HCT116 (cell line): ENCODE data around the gene CAVIN1. TPM values are rescaled to one million over a fixed set of nuclear protein-coding genes. Genes with fewer than 3 reads are reported as not detected.
"Not testable (repeated sequence)": the region's sequence is repeated elsewhere in the genome, so short reads cannot be mapped to it uniquely, and the experiment has no call there.

Experiments
- ATAC-seq: fragments of 200-7000 bp; cut with Tn5 transposase; 2 replicates; pipeline ENCODE4 v1.9.1; 2020; ENCODE audit warnings: mild to moderate bottlenecking, moderate library complexity
- BruUV-seq: library from RNA; stranded (reverse); fragments of 400-500 nt; replicated peaks from 2 replicates; lab custom pipeline; 2021; lab: Mats Ljungman, UMichigan
- CTCF ChIA-PET: fragments of 300-600 bp; sonication (Branson Sonifier 250); formaldehyde crosslinking; loops from one replicate; lab custom pipeline; 2021; ENCODE audit warnings: antibody characterized with exemption; lab: Charles Lee
- POLR2A ChIA-PET: fragments of 300-600, 350-600 bp; sonication (Branson Sonifier 250); formaldehyde crosslinking; loops from one replicate; lab custom pipeline; 2021; ENCODE audit warnings: antibody characterized with exemption; lab: Charles Lee
- RAD21 ChIA-PET, 2 experiments: fragments of 300-600 bp; sonication (Branson Sonifier 250); formaldehyde crosslinking; loops; one replicate each; lab custom pipeline; 2023; ENCODE audit warnings: low total read pairs in 2 of 2; ENCODE audit not compliant: uncharacterized antibody in 2 of 2, unreplicated experiment in 2 of 2, low non-redundant PET in 1 of 2; lab: Charles Lee
- DNase-seq: peaks from one replicate; pipeline ENCODE4 v3.0.0-alpha.2; 2010; ENCODE audit warnings: low read depth, low spot score
- H2AFZ ChIP-seq: fragments of 200-600 bp; shearing (Covaris generic), sonication (generic); 2 replicates; pipeline ENCODE4 v1.6.1; 2017; ENCODE audit warnings: low read depth, mixed run types, mixed read lengths, antibody characterized with exemption, low read length; ENCODE audit not compliant: poor library complexity, severe bottlenecking
- H3K27ac ChIP-seq: 2 replicates; pipeline ENCODE4 v1.5.1; 2012; ENCODE audit warnings: low read depth, low read length
- H3K27me3 ChIP-seq: fragments of 200-600 bp; sonication (generic); 2 replicates; pipeline ENCODE4 v1.6.1; 2016; ENCODE audit warnings: mixed run types, low read length, mixed read lengths; ENCODE audit not compliant: insufficient read depth
- H3K36me3 ChIP-seq, 2 experiments: fragments of 200-500 bp in 1 of 2; fragments of 200-600 bp in 1 of 2; sonication (Bioruptor generic) in 1 of 2; sonication (generic) in 1 of 2; 2 replicates each; pipeline versions ENCODE4 v1.5.1 to v1.6.1; 2014 to 2016; ENCODE audit warnings: low read length in 2 of 2, inconsistent platforms in 1 of 2, mixed read lengths in 1 of 2, mixed run types in 1 of 2; ENCODE audit not compliant: insufficient read depth in 2 of 2, control insufficient read depth in 1 of 2
- H3K4me1 ChIP-seq, 2 experiments: fragments of 200-600 bp in 1 of 2; sonication (generic) in 1 of 2; 2 replicates each; pipeline versions ENCODE4 v1.5.1 to v1.6.1; 2012 to 2017; ENCODE audit warnings: low read length in 2 of 2, inconsistent platforms in 1 of 2, mild to moderate bottlenecking in 1 of 2, mixed read lengths in 1 of 2, mixed run types in 1 of 2, moderate library complexity in 1 of 2; ENCODE audit not compliant: insufficient read depth in 2 of 2, control insufficient read depth in 1 of 2
- H3K4me2 ChIP-seq: fragments of 200-600 bp; sonication (generic); 2 replicates; pipeline ENCODE4 v1.6.1; 2017; ENCODE audit warnings: mixed run types, low read length, mixed read lengths
- H3K4me3 ChIP-seq, 2 experiments: fragments of 200-600 bp in 1 of 2; sonication (generic) in 1 of 2; replicated peaks in 1 of 2; 2 replicates each; pipeline ENCODE4 v1.5.1; 2011 to 2016; ENCODE audit warnings: low read length in 2 of 2, control low read depth in 1 of 2, low read depth in 1 of 2, mild to moderate bottlenecking in 1 of 2, mixed read lengths in 1 of 2, mixed run types in 1 of 2
- H3K79me2 ChIP-seq: fragments of 200-600 bp; sonication (generic); 2 replicates; pipeline ENCODE4 v1.6.1; 2017; ENCODE audit warnings: mild to moderate bottlenecking, mixed run types, low read length, moderate library complexity, mixed read lengths; ENCODE audit not compliant: insufficient read depth
- H3K9ac ChIP-seq: fragments of 200-600 bp; sonication (generic); 2 replicates; pipeline ENCODE4 v1.6.1; 2016; ENCODE audit warnings: low read length, mixed read lengths
- H3K9me2 ChIP-seq: fragments of 200-600 bp; sonication (generic), shearing (Covaris generic); 2 replicates; pipeline ENCODE4 v1.6.1; 2017; ENCODE audit warnings: mixed run types, mild to moderate bottlenecking, moderate library complexity; ENCODE audit not compliant: insufficient read depth
- H3K9me3 ChIP-seq, 2 experiments: fragments of 200-500 bp in 1 of 2; fragments of 200-600 bp in 1 of 2; sonication (Bioruptor generic) in 1 of 2; sonication (generic) in 1 of 2; 2 replicates each; pipeline ENCODE4 v1.6.1; 2014 to 2017; ENCODE audit warnings: low read length in 2 of 2, mixed read lengths in 2 of 2, inconsistent platforms in 1 of 2, low read depth in 1 of 2, mild to moderate bottlenecking in 1 of 2, mixed run types in 1 of 2, moderate library complexity in 1 of 2; ENCODE audit not compliant: control insufficient read depth in 1 of 2, insufficient read depth in 1 of 2
- H4K20me1 ChIP-seq: fragments of 200-600 bp; sonication (generic), shearing (Covaris generic); 2 replicates; pipeline ENCODE4 v1.6.1; 2017; ENCODE audit warnings: mixed run types, mild to moderate bottlenecking, moderate library complexity; ENCODE audit not compliant: insufficient read depth
- EZH2phosphoT487 ChIP-seq: fragments of 200-600 bp; IDR thresholded peaks from 2 replicates; pipeline ENCODE4 v1.6.1; 2018; ENCODE audit warnings: antibody characterized with exemption, borderline replicate concordance
- POLR2A ChIP-seq: IDR thresholded peaks from 2 replicates; pipeline ENCODE4 v1.7.0; 2011; ENCODE audit warnings: borderline replicate concordance; ENCODE audit not compliant: insufficient read depth, insufficient read length; ENCODE audit errors: extremely low read depth
- REST ChIP-seq: IDR thresholded peaks from 2 replicates; pipeline ENCODE4 v1.6.1; 2012; ENCODE audit warnings: low read depth
- SP1 ChIP-seq: IDR thresholded peaks from 2 replicates; pipeline ENCODE4 v1.6.1; 2012; ENCODE audit warnings: low read depth
- ZNF274 ChIP-seq: fragments of 200-500 bp; sonication (Bioruptor generic); IDR thresholded peaks from 2 replicates; pipeline ENCODE4 v1.6.1; 2014; ENCODE audit warnings: mild to moderate bottlenecking, low read depth, low read length, inconsistent platforms
- intact Hi-C: fragments of 100-400 bp; cut with micrococcal nuclease; formaldehyde crosslinking; loops from 2 replicates; pipeline ENCODE4 v1.10.0; 2022
- total RNA-seq: library from RNA; stranded (reverse); gene quantifications from one replicate; pipeline ENCODE4 v1.2.1, GENCODE V29; 2021; ENCODE audit not compliant: unreplicated experiment
- TF ChIP-seq, protein P1 (sequence below), 3 experiments: fragments of 200-600 bp in 1 of 3; sonication (generic) in 1 of 3; IDR thresholded peaks in 2 of 3; conservative IDR thresholded peaks in 1 of 3; 2 replicates each; pipeline ENCODE4 v1.5.1; 2012 to 2017; ENCODE audit warnings: low read depth in 2 of 3, low read length in 2 of 3, antibody characterized with exemption in 1 of 3, borderline replicate concordance in 1 of 3, control low read depth in 1 of 3, mild to moderate bottlenecking in 1 of 3, mixed read lengths in 1 of 3, mixed run types in 1 of 3, moderate library complexity in 1 of 3; ENCODE audit not compliant: insufficient read depth in 1 of 3
- TF ChIP-seq, protein P2 (sequence below): IDR thresholded peaks from 2 replicates; pipeline ENCODE4 v1.6.1; 2012

The CAVIN1 gene
- total RNA-seq, 1 experiment from 2014 or later, result 79.7 TPM

DNA sequence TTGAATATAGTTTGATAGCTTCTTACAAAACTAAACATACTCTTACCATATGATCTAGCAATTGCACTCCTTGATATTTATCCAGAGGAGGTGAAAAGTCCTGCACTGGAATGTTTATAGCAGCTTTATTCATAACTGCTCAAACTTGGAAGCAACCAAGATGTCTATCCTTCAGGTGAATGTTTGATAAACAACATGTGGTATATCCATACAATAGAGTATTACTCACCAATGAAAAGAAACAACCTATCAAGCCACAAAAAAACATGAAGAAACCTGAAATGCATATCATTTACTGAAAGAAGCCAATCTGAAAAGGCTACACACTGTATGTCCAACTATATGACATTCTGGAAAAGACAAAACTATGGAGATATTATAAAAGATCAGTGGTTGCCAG is 50.9 kb downstream of the CAVIN1 start (continued):
- TF ChIP-seq REST (no peak), EZH2phosphoT487 (no peak), POLR2A (no peak), SP1 (no peak), ZNF274 (no peak)
- TF ChIP-seq, protein P1, sequence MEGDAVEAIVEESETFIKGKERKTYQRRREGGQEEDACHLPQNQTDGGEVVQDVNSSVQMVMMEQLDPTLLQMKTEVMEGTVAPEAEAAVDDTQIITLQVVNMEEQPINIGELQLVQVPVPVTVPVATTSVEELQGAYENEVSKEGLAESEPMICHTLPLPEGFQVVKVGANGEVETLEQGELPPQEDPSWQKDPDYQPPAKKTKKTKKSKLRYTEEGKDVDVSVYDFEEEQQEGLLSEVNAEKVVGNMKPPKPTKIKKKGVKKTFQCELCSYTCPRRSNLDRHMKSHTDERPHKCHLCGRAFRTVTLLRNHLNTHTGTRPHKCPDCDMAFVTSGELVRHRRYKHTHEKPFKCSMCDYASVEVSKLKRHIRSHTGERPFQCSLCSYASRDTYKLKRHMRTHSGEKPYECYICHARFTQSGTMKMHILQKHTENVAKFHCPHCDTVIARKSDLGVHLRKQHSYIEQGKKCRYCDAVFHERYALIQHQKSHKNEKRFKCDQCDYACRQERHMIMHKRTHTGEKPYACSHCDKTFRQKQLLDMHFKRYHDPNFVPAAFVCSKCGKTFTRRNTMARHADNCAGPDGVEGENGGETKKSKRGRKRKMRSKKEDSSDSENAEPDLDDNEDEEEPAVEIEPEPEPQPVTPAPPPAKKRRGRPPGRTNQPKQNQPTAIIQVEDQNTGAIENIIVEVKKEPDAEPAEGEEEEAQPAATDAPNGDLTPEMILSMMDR (IDR thresholded peaks at IDR 0.05 in 2 of 3, conservative IDR thresholded peaks at IDR 0.05 in 1 of 3; ENCODE audit: borderline replicate concordance in 1 of 3, insufficient read depth in 1 of 3, low read depth in 2 of 3, low read length in 2 of 3), result no peak
- TF ChIP-seq, protein P2, sequence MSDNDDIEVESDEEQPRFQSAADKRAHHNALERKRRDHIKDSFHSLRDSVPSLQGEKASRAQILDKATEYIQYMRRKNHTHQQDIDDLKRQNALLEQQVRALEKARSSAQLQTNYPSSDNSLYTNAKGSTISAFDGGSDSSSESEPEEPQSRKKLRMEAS, result no peak

DNA sequence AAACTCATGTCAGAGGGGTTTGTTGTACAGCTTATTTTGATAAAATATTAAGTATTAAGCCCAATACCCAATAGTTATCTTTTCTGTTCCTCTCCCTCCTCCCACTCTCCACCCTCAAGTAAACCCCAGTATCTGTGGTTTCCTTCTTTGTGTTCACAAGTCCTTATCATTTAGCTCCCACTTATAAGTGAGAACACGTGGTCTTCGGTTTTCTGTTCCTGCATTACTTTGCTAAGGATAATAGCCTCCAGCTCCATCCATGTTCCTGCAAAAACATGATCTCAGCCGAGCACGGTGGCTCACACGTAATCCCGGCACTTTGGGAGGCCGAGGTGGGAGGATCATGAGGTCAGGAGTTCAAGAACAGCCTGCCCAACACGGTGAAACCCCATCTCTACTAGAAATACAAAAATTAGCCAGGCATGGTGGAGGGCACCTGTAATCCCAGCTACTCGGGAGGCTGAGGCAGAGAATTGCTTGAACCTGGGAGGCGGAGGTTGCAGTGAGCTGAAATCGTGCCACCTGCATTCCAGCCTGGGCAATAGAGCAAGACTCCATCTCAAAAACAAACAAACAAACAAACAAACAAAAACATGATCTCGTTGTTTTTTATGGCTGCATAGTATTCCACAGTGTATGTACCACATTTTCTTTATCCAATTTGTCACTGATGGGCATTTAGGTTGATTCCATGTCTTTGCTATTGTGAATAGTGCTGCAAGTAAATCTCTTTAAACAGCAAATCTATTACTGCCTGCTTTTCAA is 54.1 kb downstream of the CAVIN1 start:
- H2AFZ ChIP-seq, BruUV-seq, H3K27ac ChIP-seq, H3K4me2 ChIP-seq, intact Hi-C loops, H3K9ac ChIP-seq, ATAC-seq, H3K4me3 ChIP-seq, CTCF ChIA-PET, H3K4me1 ChIP-seq, DNase-seq, H3K9me3 ChIP-seq, H3K36me3 ChIP-seq, H4K20me1 ChIP-seq, RAD21 ChIA-PET, H3K27me3 ChIP-seq, H3K9me2 ChIP-seq: not testable (repeated sequence)
- H3K79me2 ChIP-seq, result peaks cover 35% of the 10 kb centered on the region; the same call in 1 of the 2 replicates
- POLR2A ChIA-PET, result interaction anchor here (1.4 kb wide), 1 partner anchor 20 kb away, joined by 4 read pairs; the partner anchor contains the start of gene STAT3

DNA sequence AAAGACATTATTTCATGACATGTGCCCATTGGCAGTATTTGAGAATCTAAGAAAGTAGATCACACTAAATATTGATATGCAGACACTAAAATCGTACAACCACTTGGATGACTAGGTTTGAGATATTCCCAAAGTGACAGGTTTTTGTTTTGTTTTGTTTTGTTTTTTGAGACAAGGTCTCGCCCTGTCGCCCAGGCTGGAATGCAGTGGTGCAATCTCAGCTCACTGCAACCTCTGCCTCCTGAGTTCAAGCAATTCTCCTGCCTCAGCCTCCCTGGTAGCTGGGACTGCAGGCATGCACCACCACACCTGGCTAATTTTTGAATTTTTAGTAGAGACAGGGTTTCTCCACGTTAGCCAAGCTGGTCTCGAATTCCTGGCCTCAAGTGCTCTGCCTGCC is 54.7 kb downstream of the CAVIN1 start:
- H3K36me3 ChIP-seq, H3K27me3 ChIP-seq, ATAC-seq, H4K20me1 ChIP-seq, intact Hi-C loops, H3K9me3 ChIP-seq, H3K4me3 ChIP-seq, H3K9me2 ChIP-seq, H3K4me2 ChIP-seq, DNase-seq, H2AFZ ChIP-seq, H3K27ac ChIP-seq, RAD21 ChIA-PET, H3K9ac ChIP-seq, CTCF ChIA-PET, H3K4me1 ChIP-seq, BruUV-seq: not testable (repeated sequence)
- H3K79me2 ChIP-seq, result peaks cover 35% of the 10 kb centered on the region; the same call in 1 of the 2 replicates
- POLR2A ChIA-PET, result interaction anchor here (1.4 kb wide), 1 partner anchor 20 kb away, joined by 4 read pairs; the partner anchor contains the start of gene STAT3
